Spinal cord (tissue), 10 donors: Measurements from ENCODE around the gene PDXK. TPM values are rescaled to one million over a fixed set of nuclear protein-coding genes. Genes with fewer than 3 reads are reported as not detected.

ENCODE experiments used
- DNase-seq, 6 donors: peaks; one replicate each; pipeline versions ENCODE4 v3.0.0 to v3.0.0-alpha.2; 2013 to 2015; ENCODE audit warnings: low spot score in 6 of 6, low read depth in 4 of 6
- H3K27ac ChIP-seq: one replicate; pipeline ENCODE4 v1.5.1; 2013; ENCODE audit warnings: low read depth, low read length, control low read depth
- H3K27me3 ChIP-seq: one replicate; pipeline ENCODE4 v1.6.1; 2013; ENCODE audit warnings: low read length; ENCODE audit not compliant: control insufficient read depth, insufficient read depth
- H3K36me3 ChIP-seq: one replicate; pipeline ENCODE4 v1.6.1; 2013; ENCODE audit warnings: low read length; ENCODE audit not compliant: control insufficient read depth, insufficient read depth
- H3K4me1 ChIP-seq: one replicate; pipeline ENCODE4 v1.6.1; 2013; ENCODE audit warnings: low read length; ENCODE audit not compliant: control insufficient read depth, insufficient read depth
- H3K4me3 ChIP-seq: one replicate; pipeline ENCODE4 v1.5.1; 2013; ENCODE audit warnings: low read depth, low read length, control low read depth
- H3K9me3 ChIP-seq: one replicate; pipeline ENCODE4 v1.6.1; 2013; ENCODE audit warnings: low read length; ENCODE audit not compliant: control insufficient read depth, insufficient read depth
- WGBS: methylation state at CpG from one replicate; pipeline ENCODE4 v1.1.5; 2013; ENCODE audit warnings: missing lambda C conversion rate; ENCODE audit not compliant: insufficient coverage; 5-methylcytosine and 5-hydroxymethylcytosine counted together
- polyA plus RNA-seq, 2 donors: library from polyadenylated mRNA; unstranded; fragments of 120-200 nt; gene quantifications; one replicate each; pipeline ENCODE4 v1.2.1, GENCODE V29; 2013; ENCODE audit not compliant: insufficient read length in 2 of 2
- total RNA-seq, 2 donors: library from RNA; depleted of rRNA in 1 of 2; stranded (reverse); fragments of 120-200 nt in 1 of 2; fragments of >200 nt in 1 of 2; gene quantifications; one replicate each; pipeline versions ENCODE4 v1.2.3 to v1.2.4, GENCODE V29; 2013 to 2014
- donor health status: healthy.

Gene PDXK
- total and polyA plus RNA-seq, 4 donors, result 57.4 to 127 (median 117) TPM

GRCh38 chr21:43761886-43762285 is 43.0 kb downstream of the PDXK start:
- WGBS, result 96% methylated on average over 17 of the region's 18 CpGs
- no peak for DNase-seq
- H3K4me1 ChIP-seq, result peaks cover 27% of the 10 kb centered on the region

GRCh38 chr21:43762303-43763128 is 43.6 kb downstream of the PDXK start:
- Histone ChIP-seq H3K36me3 (peaks cover 62% of the 10 kb centered on the region), H3K9me3 (no peaks in the 10 kb centered on the region), H3K4me1 (peaks cover 21% of the 10 kb centered on the region), H3K27me3 (no peaks in the 10 kb centered on the region), H3K27ac (no peak overlapping the region), H3K4me3 (no peak overlapping the region)
- 94% methylated on average over 15 of the region's 15 CpGs for WGBS
- no peak for DNase-seq

More at GRCh38 chr21:43761886-43762285, 43.0 kb downstream of the PDXK start:
- Histone ChIP-seq H3K4me3 (no peak overlapping the region), H3K36me3 (peaks cover 65% of the 10 kb centered on the region), H3K27ac (no peak overlapping the region), H3K9me3 (no peaks in the 10 kb centered on the region), H3K27me3 (no peaks in the 10 kb centered on the region)

GRCh38 chr21:43763901-43764523 is 45.1 kb downstream of the PDXK start:
- H3K9me3 ChIP-seq, result no peaks in the 10 kb centered on the region
- WGBS, result 93% methylated on average over 7 of the region's 10 CpGs
- no peaks in the 10 kb centered on the region for H3K27me3 ChIP-seq
- no peak for DNase-seq
- no peak overlapping the region for H3K27ac ChIP-seq
- no peak overlapping the region for H3K4me3 ChIP-seq
- peaks cover 20% of the 10 kb centered on the region for H3K4me1 ChIP-seq
- H3K36me3 ChIP-seq, result peaks cover 54% of the 10 kb centered on the region

GRCh38 chr21:43764576-43765495 is 45.9 kb downstream of the PDXK start:
- Histone ChIP-seq H3K36me3 (peaks cover 45% of the 10 kb centered on the region), H3K27me3 (no peaks in the 10 kb centered on the region), H3K27ac (no peak overlapping the region), H3K9me3 (no peaks in the 10 kb centered on the region), H3K4me1 (peaks cover 16% of the 10 kb centered on the region), H3K4me3 (no peak overlapping the region)
- DNase-seq, result no peak
- WGBS, result 85% methylated on average over 9 of the region's 19 CpGs

GRCh38 chr21:43766734-43767497 is 48.0 kb downstream of the PDXK start:
- Histone ChIP-seq H3K9me3 (no peaks in the 10 kb centered on the region), H3K4me3 (no peak overlapping the region), H3K27ac (no peak overlapping the region), H3K36me3 (peaks cover 39% of the 10 kb centered on the region), H3K4me1 (peaks cover 16% of the 10 kb centered on the region), H3K27me3 (no peaks in the 10 kb centered on the region)
- DNase-seq, result no peak
- 86% methylated on average over 33 of the region's 34 CpGs for WGBS

- Histone ChIP-seq H3K36me3 (peaks cover 36% of the 10 kb centered on the region), H3K9me3 (no peaks in the 10 kb centered on the region), H3K27me3 (no peaks in the 10 kb centered on the region), H3K27ac (no peak overlapping the region), H3K4me1 (peaks cover 18% of the 10 kb centered on the region), H3K4me3 (no peak overlapping the region)
- 82% methylated on average over 15 of the region's 15 CpGs for WGBS
- no peak for DNase-seq
These were observed 48.6 kb downstream of the PDXK start for GRCh38 chr21:43767498-43767983.

- DNase-seq, result no peak
These were observed 49.3 kb downstream of the PDXK start for GRCh38 chr21:43767984-43768867.

GRCh38 chr21:43768868-43769167 is 49.9 kb downstream of the PDXK start:
- DNase-seq, result no peak
- H3K36me3 ChIP-seq, result peaks cover 38% of the 10 kb centered on the region
- no peak overlapping the region for H3K4me3 ChIP-seq
- H3K27me3 ChIP-seq, result no peaks in the 10 kb centered on the region
- peaks cover 18% of the 10 kb centered on the region for H3K4me1 ChIP-seq
- H3K27ac ChIP-seq, result no peak overlapping the region
- 37% methylated on average over 6 of the region's 8 CpGs for WGBS
- no peaks in the 10 kb centered on the region for H3K9me3 ChIP-seq

More at GRCh38 chr21:43767984-43768867, 49.3 kb downstream of the PDXK start:
- H3K27ac ChIP-seq, result no peak overlapping the region
- H3K36me3 ChIP-seq, result peaks cover 36% of the 10 kb centered on the region
- 65% methylated on average over 30 of the region's 34 CpGs for WGBS
- H3K27me3 ChIP-seq, result no peaks in the 10 kb centered on the region
- H3K4me1 ChIP-seq, result peaks cover 18% of the 10 kb centered on the region
- H3K9me3 ChIP-seq, result no peaks in the 10 kb centered on the region
- no peak overlapping the region for H3K4me3 ChIP-seq
